PFSK-1 (cell line): ENCODE measurements around the gene CROT.

Experiments
- REST ChIP-seq, 2 experiments: IDR thresholded peaks; 2 replicates each; pipeline versions ENCODE4 v1.6.1 to v1.8.0; 2011 to 2012; ENCODE audit warnings: low read depth in 2 of 2, low read length in 2 of 2, control low read depth in 1 of 2, inconsistent platforms in 1 of 2, mild to moderate bottlenecking in 1 of 2, moderate library complexity in 1 of 2; ENCODE audit not compliant: insufficient read depth in 1 of 2
- TAF1 ChIP-seq: IDR thresholded peaks from 2 replicates; pipeline ENCODE4 v1.6.1; 2012; ENCODE audit warnings: low read length, control low read depth, borderline replicate concordance; ENCODE audit not compliant: insufficient read depth

- TF ChIP-seq REST (IDR thresholded peaks at IDR 0.05; ENCODE audit: insufficient read depth in 1 of 2, low read depth in 2 of 2, low read length in 2 of 2) = no peak
- TF ChIP-seq TAF1 = no peak
Measured at GRCh38 chr7:87344446-87344845, 1.0 kb upstream of the CROT start.
